Neutrophil (primary cell): ENCODE results near the gene ADAP2.

Source experiments
- H3K27ac ChIP-seq: fragments of 200-600 bp; sonication (generic); 2 replicates; pipeline ENCODE4 v1.5.1; 2016; ENCODE audit warnings: mild to moderate bottlenecking, moderate library complexity
- H3K27me3 ChIP-seq: fragments of 200-600 bp; sonication (generic); 2 replicates; pipeline ENCODE4 v1.6.0; 2016; ENCODE audit warnings: mild to moderate bottlenecking
- H3K36me3 ChIP-seq: fragments of 200-600 bp; sonication (generic); 2 replicates; pipeline ENCODE4 v1.5.1; 2017
- H3K4me1 ChIP-seq, 2 experiments: fragments of 200-600 bp in 1 of 2; sonication (generic) in 1 of 2; 1 replicate in 1 of 2; 2 replicates in 1 of 2; pipeline versions ENCODE4 v1.5.1 to v1.6.1; 2013 to 2016; ENCODE audit warnings: low read depth in 1 of 2, low read length in 1 of 2, mild to moderate bottlenecking in 1 of 2, moderate library complexity in 1 of 2; ENCODE audit not compliant: control insufficient read depth in 1 of 2, insufficient read depth in 1 of 2
- H3K4me3 ChIP-seq, 2 experiments: fragments of 200-600 bp in 1 of 2; sonication (generic) in 1 of 2; 1 replicate in 1 of 2; 2 replicates in 1 of 2; pipeline ENCODE4 v1.5.1; 2013 to 2016; ENCODE audit warnings: low read depth in 1 of 2, low read length in 1 of 2, mild to moderate bottlenecking in 1 of 2, moderate library complexity in 1 of 2
- H3K9me3 ChIP-seq: fragments of 200-600 bp; sonication (generic); 2 replicates; pipeline ENCODE4 v1.5.1; 2016
- CTCF ChIP-seq: fragments of 200-600 bp; sonication (generic); IDR thresholded peaks from 2 replicates; pipeline ENCODE4 v1.5.1; 2016; ENCODE audit warnings: antibody characterized with exemption

The ADAP2 gene

GRCh38 chr17:30997842-30998241 is 76.1 kb downstream of the ADAP2 start:
- no peak for TF ChIP-seq CTCF
- peaks cover 85% of the 10 kb centered on the region for H3K36me3 ChIP-seq

GRCh38 chr17:31002047-31002446 is 80.3 kb downstream of the ADAP2 start:
- Histone ChIP-seq H3K27me3 (no peaks in the 10 kb centered on the region), H3K4me1 (peaks cover 0 to 7% of the 10 kb centered on the region in 2 experiments), H3K4me3 (no peak overlapping the region), H3K9me3 (no peaks in the 10 kb centered on the region), H3K36me3 (peaks cover 66% of the 10 kb centered on the region), H3K27ac (no peak overlapping the region)
- TF ChIP-seq CTCF, result no peak

More at GRCh38 chr17:30997842-30998241, 76.1 kb downstream of the ADAP2 start:
- H3K9me3 ChIP-seq, result no peaks in the 10 kb centered on the region
- no peak overlapping the region for H3K4me3 ChIP-seq
- no peak overlapping the region for H3K27ac ChIP-seq
- H3K4me1 ChIP-seq, result no peaks in the 10 kb centered on the region
- no peaks in the 10 kb centered on the region for H3K27me3 ChIP-seq

GRCh38 chr17:31003225-31003866 is 81.6 kb downstream of the ADAP2 start:
- Histone ChIP-seq H3K36me3 (peaks cover 53% of the 10 kb centered on the region), H3K4me3 (no peak overlapping the region), H3K27ac (no peak overlapping the region), H3K4me1 (peaks cover 0 to 12% of the 10 kb centered on the region in 2 experiments), H3K9me3 (no peaks in the 10 kb centered on the region), H3K27me3 (peaks cover 12% of the 10 kb centered on the region)
- TF ChIP-seq CTCF, result no peak

GRCh38 chr17:31004160-31004559 is 82.4 kb downstream of the ADAP2 start:
- H3K4me1 ChIP-seq, result peaks cover 6 to 19% of the 10 kb centered on the region in 2 experiments
- no peak overlapping the region for H3K4me3 ChIP-seq
- H3K27me3 ChIP-seq, result peaks cover 20% of the 10 kb centered on the region
- H3K27ac ChIP-seq, result no peak overlapping the region
- peaks cover 45% of the 10 kb centered on the region for H3K36me3 ChIP-seq
- no peak for TF ChIP-seq CTCF
- no peaks in the 10 kb centered on the region for H3K9me3 ChIP-seq

- Histone ChIP-seq H3K27me3 (peaks cover 35% of the 10 kb centered on the region), H3K27ac (no peak overlapping the region), H3K9me3 (no peaks in the 10 kb centered on the region), H3K4me1 (peaks cover 7 to 20% of the 10 kb centered on the region in 2 experiments), H3K36me3 (peaks cover 17% of the 10 kb centered on the region), H3K4me3 (peak overlapping the region; percentile 63 to 79)
- TF ChIP-seq CTCF, result no peak
Measured at GRCh38 chr17:31007695-31008373, 86.1 kb downstream of the ADAP2 start.
